Measurements from ENCODE around the gene ITPR1. TPM values are rescaled to one million over a fixed set of nuclear protein-coding genes. Genes with fewer than 3 reads are reported as not detected.

ITPR1 gene
- polyA plus RNA-seq, 1 of the 3 experiments (the other 2 are of a cell fraction), result 5.9 TPM

- CTCF ChIA-PET, result interaction anchor here (1.0 kb wide), 1 partner anchor 10 kb away, joined by 4 read pairs; no protein-coding TSS in a partner anchor
- Histone ChIP-seq H3K9ac (no peak overlapping the region), H3K27ac (ENCODE audit: low read depth in 2 of 2, low read length in 1 of 2) (no peak overlapping the region)
Observed at GRCh38 chr3:4841225-4841624, 348.1 kb downstream of the ITPR1 start.

More at GRCh38 chr3:4841225-4841624, 348.1 kb downstream of the ITPR1 start:
- Histone ChIP-seq H3K4me2 (no peak overlapping the region), H3K4me3 (ENCODE audit: low read depth in 2 of 2, low read length in 1 of 2) (no peak overlapping the region), H2AFZ (ENCODE audit: low read depth) (no peak overlapping the region), H3K9me2 (no peaks in the 10 kb centered on the region), H3K79me2 (ENCODE audit: insufficient read depth) (no peaks in the 10 kb centered on the region), H3K27me3 (ENCODE audit: insufficient read depth) (no peaks in the 10 kb centered on the region), H3K36me3 (replicated peaks in 1 of 2; ENCODE audit: control insufficient read depth in 1 of 2, insufficient read depth in 2 of 2, low read length in 1 of 2) (peaks cover 0 to 8% of the 10 kb centered on the region in 2 experiments), H4K20me1 (ENCODE audit: insufficient read depth) (no peaks in the 10 kb centered on the region), H3K9me3 (no peaks in the 10 kb centered on the region), H3K4me1 (ENCODE audit: control insufficient read depth in 1 of 2, insufficient read depth in 2 of 2, low read depth in 1 of 2, low read length in 1 of 2) (peaks cover 0 to 6% of the 10 kb centered on the region in 2 experiments; a peak in 2 of 4 replicates), H3F3A (replicated peaks; ENCODE audit: insufficient read depth) (no peaks in the 10 kb centered on the region)
- DNase-seq, result no peak
- POLR2A ChIA-PET, result no interaction called here
- TF ChIP-seq REST (IDR thresholded peaks at IDR 0.05; ENCODE audit: low read depth, low read length) (no peak), MEF2A (IDR thresholded peaks at IDR 0.05; ENCODE audit: borderline replicate concordance, low read depth) (no peak), CHD2 (IDR thresholded peaks at IDR 0.05; ENCODE audit: low read length, partially characterized antibody) (no peak), ELF1 (IDR thresholded peaks at IDR 0.05) (no peak), FOXM1 (IDR thresholded peaks at IDR 0.05; ENCODE audit: low read depth) (no peak), ZBTB33 (IDR thresholded peaks at IDR 0.05; ENCODE audit: borderline replicate concordance, low read depth) (no peak), PBX3 (IDR thresholded peaks at IDR 0.05) (no peak), FOSL2 (IDR thresholded peaks at IDR 0.05; ENCODE audit: borderline replicate concordance, low read depth) (no peak), SMC3 (IDR thresholded peaks at IDR 0.05; ENCODE audit: low read depth, low read length) (no peak), NRF1 (IDR thresholded peaks at IDR 0.05; ENCODE audit: low read depth, low read length) (no peak), IRF3 (IDR thresholded peaks at IDR 0.05; ENCODE audit: low read depth, low read length) (no peak), RFX5 (IDR thresholded peaks at IDR 0.05; ENCODE audit: low read length) (no peak), FOXJ3 (CRISPR knock-in tag; IDR thresholded peaks at IDR 0.05) (no peak), POLR2AphosphoS5 (IDR thresholded peaks at IDR 0.05; ENCODE audit: low read depth, low read length) (no peak), EZH2phosphoT487 (IDR thresholded peaks at IDR 0.05; ENCODE audit: borderline replicate concordance, low read depth) (no peak), YY1 (IDR thresholded peaks at IDR 0.05; ENCODE audit: low read depth) (no peak), TCF12 (IDR thresholded peaks at IDR 0.05) (no peak), RXRA (IDR thresholded peaks at IDR 0.05; ENCODE audit: borderline replicate concordance, low read depth) (no peak), EP300 (IDR thresholded peaks at IDR 0.05; ENCODE audit: borderline replicate concordance in 1 of 2, low read depth in 1 of 2, low read length in 1 of 2) (no peak)
- TF ChIP-seq, protein P1, sequence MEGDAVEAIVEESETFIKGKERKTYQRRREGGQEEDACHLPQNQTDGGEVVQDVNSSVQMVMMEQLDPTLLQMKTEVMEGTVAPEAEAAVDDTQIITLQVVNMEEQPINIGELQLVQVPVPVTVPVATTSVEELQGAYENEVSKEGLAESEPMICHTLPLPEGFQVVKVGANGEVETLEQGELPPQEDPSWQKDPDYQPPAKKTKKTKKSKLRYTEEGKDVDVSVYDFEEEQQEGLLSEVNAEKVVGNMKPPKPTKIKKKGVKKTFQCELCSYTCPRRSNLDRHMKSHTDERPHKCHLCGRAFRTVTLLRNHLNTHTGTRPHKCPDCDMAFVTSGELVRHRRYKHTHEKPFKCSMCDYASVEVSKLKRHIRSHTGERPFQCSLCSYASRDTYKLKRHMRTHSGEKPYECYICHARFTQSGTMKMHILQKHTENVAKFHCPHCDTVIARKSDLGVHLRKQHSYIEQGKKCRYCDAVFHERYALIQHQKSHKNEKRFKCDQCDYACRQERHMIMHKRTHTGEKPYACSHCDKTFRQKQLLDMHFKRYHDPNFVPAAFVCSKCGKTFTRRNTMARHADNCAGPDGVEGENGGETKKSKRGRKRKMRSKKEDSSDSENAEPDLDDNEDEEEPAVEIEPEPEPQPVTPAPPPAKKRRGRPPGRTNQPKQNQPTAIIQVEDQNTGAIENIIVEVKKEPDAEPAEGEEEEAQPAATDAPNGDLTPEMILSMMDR (IDR thresholded peaks at IDR 0.05), result no peak
- 71% methylated on average over 3 of the region's 3 CpGs for WGBS (ENCODE audit: low lambda C conversion rate)

Measured in SK-N-SH (cell line).